Suprapubic skin (tissue), 4 donors: ENCODE data around the gene DTD2. TPM values are rescaled to one million over a fixed set of nuclear protein-coding genes. Genes with fewer than 3 reads are reported as not detected.

Source experiments
- DNase-seq, 2 donors: peaks; one replicate each; pipeline ENCODE4 v3.0.0-alpha.2; 2019; ENCODE audit warnings: low spot score in 2 of 2
- H3K27ac ChIP-seq: fragments of 200-600 bp; sonication (generic); one replicate; pipeline ENCODE4 v1.5.1; 2019
- H3K27me3 ChIP-seq: fragments of 200-600 bp; sonication (generic); one replicate; pipeline ENCODE4 v1.5.1; 2019
- H3K36me3 ChIP-seq: fragments of 200-600 bp; sonication (generic); one replicate; pipeline ENCODE4 v1.5.1; 2019
- H3K4me1 ChIP-seq: fragments of 200-600 bp; sonication (generic); one replicate; pipeline ENCODE4 v1.5.1; 2019
- H3K4me3 ChIP-seq: fragments of 200-600 bp; sonication (generic); one replicate; pipeline ENCODE4 v1.5.1; 2019; ENCODE audit warnings: mild to moderate bottlenecking
- H3K9me3 ChIP-seq: fragments of 200-600 bp; sonication (generic); one replicate; pipeline ENCODE4 v1.5.1; 2019
- CTCF ChIP-seq, 2 donors: fragments of 200-600 bp in 1 of 2; fragments of 450-650 bp in 1 of 2; sonication (generic) in 1 of 2; IDR thresholded peaks; one replicate each; pipeline ENCODE4 v1.5.1; 2016 to 2019; ENCODE audit warnings: antibody characterized with exemption in 2 of 2, mild to moderate bottlenecking in 1 of 2, moderate library complexity in 1 of 2
- EP300 ChIP-seq: sonication (generic); formaldehyde crosslinking; IDR thresholded peaks from one replicate; pipeline ENCODE4 v1.6.1; 2017; ENCODE audit warnings: antibody characterized with exemption
- POLR2A ChIP-seq, 2 donors: fragments of 450-650 bp; IDR thresholded peaks; one replicate each; pipeline ENCODE4 v1.6.1; 2017; ENCODE audit warnings: antibody characterized with exemption in 2 of 2, mild to moderate bottlenecking in 2 of 2, moderate library complexity in 2 of 2
- POLR2AphosphoS5 ChIP-seq, 3 donors: sonication (generic); formaldehyde crosslinking; IDR thresholded peaks; one replicate each; pipeline ENCODE4 v1.6.1; 2017; ENCODE audit warnings: antibody characterized with exemption in 3 of 3
- WGBS: methylation state at CpG from one replicate; pipeline ENCODE4 v1.1.5; 2018; 5-methylcytosine and 5-hydroxymethylcytosine counted together
- total RNA-seq, 4 donors: library from RNA; depleted of rRNA; stranded (reverse); fragments of >200 nt; gene quantifications; one replicate each; pipeline ENCODE4 v1.1.0, GENCODE V29; 2016

The DTD2 gene
- total RNA-seq = 10 to 100 TPM; 21.4 to 34.9 (median 24.8) TPM

- DNase-seq = peak; percentile 94 to 95
- Histone ChIP-seq H3K27me3 (no peaks in the 10 kb centered on the region), H3K27ac (peak within 1 kb of the TSS; percentile 89), H3K9me3 (no peaks in the 10 kb centered on the region), H3K36me3 (peaks cover 10% of the 10 kb centered on the region), H3K4me3 (peak within 1 kb of the TSS; percentile 72), H3K4me1 (peaks cover 29% of the 10 kb centered on the region)
- WGBS = 1% methylated on average over 19 of the region's 70 CpGs
- TF ChIP-seq POLR2AphosphoS5 (IDR thresholded peaks at IDR 0.05) (peak in 2 of 3 donors; percentile 64 to 73), CTCF (IDR thresholded peaks at IDR 0.05) (no peak), EP300 (no peak), POLR2A (IDR thresholded peaks at IDR 0.05) (peak in 1 of 2 donors; percentile 67)
These were observed at the start of gene DTD2 for GRCh38 chr14:31456841-31457664. Gene DTD2, minus strand, starts transcription at chr14:31457506. Its CDS starts 113 bp downstream, at chr14:31457393.

- peaks cover 3% of the 10 kb centered on the region for H3K4me1 ChIP-seq
- no peak for DNase-seq
- no peaks in the 10 kb centered on the region for H3K36me3 ChIP-seq
- TF ChIP-seq CTCF (IDR thresholded peaks at IDR 0.05) (no peak), POLR2AphosphoS5 (IDR thresholded peaks at IDR 0.05) (no peak), POLR2A (IDR thresholded peaks at IDR 0.05) (no peak), EP300 (no peak)
- no peaks in the 10 kb centered on the region for H3K9me3 ChIP-seq
- 38% methylated on average over 1 of the region's 1 CpG for WGBS
- no peaks in the 10 kb centered on the region for H3K27me3 ChIP-seq
- no peak overlapping the region for H3K27ac ChIP-seq
- H3K4me3 ChIP-seq = no peak overlapping the region
These were observed 48.1 kb upstream of the DTD2 start for GRCh38 chr14:31505411-31505810.

GRCh38 chr14:31501870-31502269 lies 44.6 kb upstream of the DTD2 start:
- no peaks in the 10 kb centered on the region for H3K27me3 ChIP-seq
- H3K4me1 ChIP-seq = peaks cover 3% of the 10 kb centered on the region
- no peak for TF ChIP-seq CTCF (IDR thresholded peaks at IDR 0.05)
- no peak for TF ChIP-seq POLR2AphosphoS5 (IDR thresholded peaks at IDR 0.05)
- no peak for TF ChIP-seq POLR2A (IDR thresholded peaks at IDR 0.05)
- TF ChIP-seq EP300 = no peak
- no peaks in the 10 kb centered on the region for H3K9me3 ChIP-seq
- no peak overlapping the region for H3K27ac ChIP-seq
- no peak for DNase-seq
- H3K4me3 ChIP-seq = no peak overlapping the region
- WGBS = 82% methylated on average over 2 of the region's 2 CpGs
- no peaks in the 10 kb centered on the region for H3K36me3 ChIP-seq

- TF ChIP-seq CTCF (IDR thresholded peaks at IDR 0.05) (no peak), POLR2AphosphoS5 (IDR thresholded peaks at IDR 0.05) (no peak), EP300 (no peak), POLR2A (IDR thresholded peaks at IDR 0.05) (no peak)
- no peaks in the 10 kb centered on the region for H3K27me3 ChIP-seq
- no peaks in the 10 kb centered on the region for H3K4me1 ChIP-seq
- H3K4me3 ChIP-seq = no peak overlapping the region
- H3K27ac ChIP-seq = no peak overlapping the region
- no peaks in the 10 kb centered on the region for H3K36me3 ChIP-seq
- H3K9me3 ChIP-seq = no peaks in the 10 kb centered on the region
- WGBS = 84% methylated on average over 8 of the region's 8 CpGs
- no peak for DNase-seq
These were observed 35.6 kb upstream of the DTD2 start for GRCh38 chr14:31492759-31493498.

GRCh38 chr14:31489691-31490090 lies 32.4 kb upstream of the DTD2 start:
- Histone ChIP-seq H3K36me3 (no peaks in the 10 kb centered on the region), H3K27ac (no peak overlapping the region), H3K27me3 (no peaks in the 10 kb centered on the region), H3K4me1 (no peaks in the 10 kb centered on the region), H3K4me3 (no peak overlapping the region), H3K9me3 (no peaks in the 10 kb centered on the region)
- TF ChIP-seq CTCF (IDR thresholded peaks at IDR 0.05) = no peak
- TF ChIP-seq POLR2AphosphoS5 (IDR thresholded peaks at IDR 0.05) = no peak
- no peak for TF ChIP-seq EP300
- no peak for DNase-seq
